DMS114 treated with DMSO at 0.1 percent for 48 hours (cell line): ENCODE measurements around the gene MARVELD1.

Experiments
- DNase-seq: peaks from one replicate; lab custom pipeline; 2025; ENCODE audit not compliant: unreplicated experiment; lab: John Stamatoyannopoulos, UW

Gene MARVELD1

DNA sequence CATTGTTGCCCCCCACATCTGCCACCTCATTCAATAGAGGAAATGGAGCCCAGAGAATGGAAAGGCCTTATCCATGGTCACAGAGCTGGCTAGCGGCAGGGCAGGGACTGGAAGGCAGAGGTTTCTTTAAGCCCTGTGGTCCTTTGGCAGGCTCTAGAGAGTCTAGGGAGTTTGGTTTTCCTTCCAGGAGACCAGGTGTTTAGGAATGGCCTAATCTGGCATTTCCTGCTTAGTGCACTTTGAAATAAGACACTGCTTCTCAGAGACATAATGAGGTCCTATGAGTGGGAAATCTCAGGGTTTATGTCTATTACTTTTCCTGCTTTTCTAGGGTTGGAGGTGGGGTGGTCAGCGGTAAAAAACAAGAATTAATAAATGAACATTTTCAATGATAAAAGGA, 6.1 kb downstream of the MARVELD1 start:
- DNase-seq = no peak

DNA sequence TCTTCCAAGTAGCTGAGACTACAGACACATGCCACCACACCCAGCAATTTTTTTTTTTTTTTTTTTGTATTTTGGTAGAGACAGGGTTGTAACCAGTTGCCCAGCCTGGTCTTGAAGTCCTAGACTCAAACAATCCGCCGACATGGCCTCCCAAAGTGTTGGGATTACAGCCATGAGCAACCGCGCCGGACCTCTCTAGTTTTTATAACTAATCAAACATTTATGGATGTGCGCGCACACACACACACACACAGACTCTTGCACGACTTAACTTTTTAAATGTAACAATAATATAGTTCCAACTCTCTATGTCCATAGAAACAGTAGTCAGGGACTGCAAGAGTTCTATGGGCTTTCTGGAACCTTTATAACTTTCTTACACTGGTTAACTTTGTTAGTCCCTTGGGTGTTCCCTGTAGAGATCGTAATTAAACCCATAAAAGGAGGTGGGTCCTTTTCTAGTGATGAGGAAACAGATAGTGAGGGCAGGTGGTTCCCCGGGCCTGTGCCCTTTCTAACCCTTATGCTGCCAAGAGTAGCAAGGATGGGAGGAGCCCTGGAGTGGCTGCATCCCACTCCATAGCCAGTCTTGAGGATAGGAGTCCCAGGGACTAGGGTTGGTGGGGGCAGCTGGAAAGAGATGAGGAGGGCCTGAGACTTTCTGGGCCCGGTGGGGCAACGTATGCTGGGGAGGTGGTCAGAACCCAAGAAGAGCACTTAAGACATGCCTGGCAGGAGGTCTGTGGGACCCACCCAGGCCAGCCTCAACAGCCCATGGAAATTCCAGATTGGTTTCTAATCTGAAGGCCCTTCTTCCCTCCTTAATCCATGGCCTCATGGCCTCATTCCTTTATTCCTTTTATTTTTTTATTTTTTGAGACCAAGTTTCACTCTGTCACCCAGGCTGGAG, 8.6 kb downstream of the MARVELD1 start:
- DNase-seq = no peak

GRCh38 chr10:97723001-97723400, 9.5 kb downstream of the MARVELD1 start:
- DNase-seq = no peak

DNA sequence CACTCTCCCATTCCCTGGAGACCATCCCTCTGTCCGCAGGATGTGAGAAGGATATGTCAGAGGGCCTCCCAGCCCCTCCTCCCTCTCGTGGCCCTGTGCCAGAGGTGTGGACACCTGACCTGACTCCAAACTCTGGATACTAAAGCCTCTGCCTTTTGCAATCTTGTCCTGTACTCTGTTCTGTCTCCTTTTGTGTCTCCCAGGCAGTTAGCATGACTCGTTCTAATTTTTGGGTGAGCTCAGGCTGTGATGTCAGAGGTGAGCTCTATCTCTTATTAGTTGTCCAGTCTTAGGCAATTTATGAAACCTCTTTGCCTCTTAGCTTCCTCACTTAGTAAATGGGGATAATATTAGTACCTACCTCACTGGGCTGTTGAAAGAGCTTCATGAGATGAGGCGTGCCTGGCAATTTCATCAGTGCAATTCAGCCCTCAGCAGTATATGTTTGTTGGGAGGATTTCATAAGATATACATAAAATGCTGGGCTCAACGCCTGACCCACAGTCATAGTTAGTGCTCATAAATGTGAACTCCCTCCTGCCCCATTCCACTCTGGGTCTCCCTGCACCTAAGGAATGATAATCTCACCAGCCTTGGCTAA, 10.9 kb downstream of the MARVELD1 start:
- DNase-seq = no peak

DNA sequence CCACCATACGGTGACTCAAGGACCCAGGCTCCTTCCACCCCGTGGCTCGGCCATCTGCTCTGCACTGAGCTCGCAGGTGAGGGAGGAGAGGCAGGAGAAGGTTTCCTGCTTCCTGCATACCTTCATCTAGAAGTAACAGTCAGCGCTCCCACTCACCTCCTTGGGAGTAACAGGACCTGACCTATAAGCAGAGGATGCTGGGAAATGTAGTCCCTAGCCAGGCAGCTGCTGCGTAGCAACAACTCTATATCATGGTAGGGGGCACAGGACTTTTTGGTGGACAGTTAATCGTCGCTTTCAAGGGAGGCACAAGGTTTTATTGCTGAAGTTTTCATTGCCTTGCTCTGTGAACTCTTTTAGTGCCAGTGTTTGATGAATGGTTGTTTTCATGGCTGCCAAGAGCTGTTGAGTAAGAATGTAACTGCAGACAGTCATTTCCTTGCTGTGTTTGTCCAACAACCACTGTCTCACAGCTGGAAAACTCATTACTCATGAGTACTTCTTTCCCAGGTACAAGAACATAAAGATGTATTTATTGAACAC, 13.2 kb downstream of the MARVELD1 start:
- no peak for DNase-seq

DNA sequence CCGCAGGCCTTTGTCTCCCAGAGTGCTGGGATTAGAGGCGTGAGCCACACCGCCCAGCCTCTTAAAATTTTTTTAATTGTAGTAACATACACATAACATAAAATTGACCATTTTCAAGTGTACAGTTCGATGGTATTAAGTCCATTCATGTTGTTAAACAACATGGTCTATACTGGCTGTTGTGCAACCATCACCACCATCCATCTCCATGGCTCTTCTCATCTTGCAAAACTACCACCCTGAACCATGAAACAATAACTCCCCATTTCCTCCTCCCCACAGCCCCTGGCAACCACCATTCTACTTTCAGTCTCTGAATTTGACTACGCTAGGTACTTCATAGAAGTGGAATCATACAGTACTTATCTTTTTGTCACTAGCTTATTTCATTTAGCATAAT, 15.5 kb downstream of the MARVELD1 start:
- DNase-seq = no peak

- peak; percentile 79 for DNase-seq
These were observed 18.0 kb downstream of the MARVELD1 start for GRCh38 chr10:97731346-97732051.

DNA sequence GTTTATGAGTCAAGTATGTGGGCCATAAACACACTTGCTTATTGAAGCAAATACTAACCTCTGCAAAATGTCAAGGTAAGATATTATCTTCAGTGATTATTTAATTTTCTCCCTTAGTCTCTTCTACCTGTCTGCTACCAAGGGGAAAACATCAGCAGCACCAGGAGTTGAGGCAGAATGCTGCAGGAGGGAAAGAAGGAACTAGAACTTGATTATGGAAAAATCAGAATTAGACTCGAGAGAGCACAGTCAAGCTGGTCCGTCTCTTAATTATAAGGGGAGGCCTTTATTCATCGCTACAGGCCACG, 18.5 kb downstream of the MARVELD1 start:
- no peak for DNase-seq

DNA sequence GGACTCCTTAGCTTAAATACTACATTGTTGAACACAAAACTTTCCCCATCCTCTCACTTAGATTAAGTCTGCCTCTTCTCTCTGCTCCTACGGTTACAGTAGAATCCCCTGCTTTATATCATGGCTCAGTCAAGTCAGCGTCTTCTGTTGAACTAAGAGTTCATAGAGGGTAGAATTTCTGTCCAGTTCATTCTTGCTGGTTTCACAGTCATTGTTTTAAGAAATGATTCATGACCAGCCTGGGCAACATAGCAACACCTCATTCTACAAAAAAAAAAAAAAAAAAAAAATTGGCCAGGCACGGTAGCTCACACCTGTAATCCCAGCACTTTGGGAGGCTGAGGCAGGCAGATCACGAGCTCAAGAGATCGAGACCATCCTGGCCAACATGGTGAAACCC, 19.7 kb downstream of the MARVELD1 start:
- no peak for DNase-seq

DNA sequence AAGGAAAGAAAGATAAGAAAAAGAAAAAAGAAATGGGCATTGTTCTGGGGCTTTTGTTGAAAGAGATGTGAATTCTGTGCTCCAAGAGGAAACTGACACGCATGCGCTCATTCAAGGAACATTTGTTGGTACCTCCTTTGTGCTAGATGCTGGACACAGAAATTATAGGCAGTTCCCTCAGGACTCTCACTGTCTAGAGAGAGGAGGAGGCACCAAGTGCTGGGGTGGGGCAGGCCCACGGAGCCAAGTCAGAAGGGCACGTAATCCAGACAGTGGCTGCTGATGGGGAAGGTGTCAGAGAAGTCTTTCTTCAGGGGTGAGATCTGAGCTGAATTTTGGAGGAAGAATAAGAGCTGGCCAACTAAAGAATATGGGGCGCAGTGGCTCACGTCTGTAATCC, 20.5 kb downstream of the MARVELD1 start:
- DNase-seq = no peak

- DNase-seq = no peak
These were observed 22.9 kb downstream of the MARVELD1 start for GRCh38 chr10:97736403-97736901.

DNA sequence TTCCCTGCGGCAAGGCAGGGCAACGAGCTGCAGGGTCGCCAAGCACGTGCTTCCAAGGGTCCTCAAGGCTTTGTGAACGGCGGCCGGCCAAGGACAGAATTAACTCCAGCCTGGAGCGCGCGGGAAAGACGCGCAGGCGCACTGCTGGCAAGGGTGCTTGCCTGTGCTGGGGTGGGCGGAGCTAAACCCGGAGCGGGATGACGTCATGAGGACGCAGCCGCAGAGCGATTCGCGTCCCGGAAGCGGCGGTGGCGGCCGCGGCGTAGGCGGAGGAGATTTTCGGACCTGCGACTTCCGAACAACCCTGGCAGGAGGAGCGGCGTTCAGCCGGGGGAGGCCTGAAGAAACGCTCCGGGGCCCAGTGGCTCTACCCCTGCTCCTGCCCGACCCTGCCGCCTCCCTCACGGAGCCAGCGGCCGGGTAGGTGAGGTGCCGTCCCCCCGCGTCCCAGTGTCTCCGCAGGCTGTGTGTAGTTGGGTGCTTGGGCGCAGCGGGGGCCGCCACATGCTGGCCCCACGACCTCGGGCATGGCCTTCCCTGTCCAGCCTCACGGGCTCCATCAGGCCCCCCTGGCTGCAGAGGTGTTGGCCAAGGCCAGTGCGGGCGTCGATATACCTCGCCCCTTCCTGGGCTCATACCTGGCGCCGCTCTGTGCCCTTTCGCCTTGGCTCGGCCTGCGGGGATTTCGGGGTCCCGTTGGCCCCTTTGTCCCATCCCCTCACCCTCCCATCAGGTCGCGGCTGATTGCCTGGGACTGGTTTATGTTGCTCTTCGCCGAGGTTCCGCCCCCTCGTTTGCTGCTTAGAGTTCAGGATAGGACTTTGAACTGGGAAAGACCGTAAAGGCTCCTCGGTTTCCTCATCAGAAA, 23.6 kb downstream of the MARVELD1 start, which contains the start of gene ZFYVE27:
TSS of gene ZFYVE27 (plus strand) at position 227 of the 868 bp plus-strand sequence. CDS start 1,350 bp downstream, outside the sequence.
- DNase-seq = peak; percentile 89

DNA sequence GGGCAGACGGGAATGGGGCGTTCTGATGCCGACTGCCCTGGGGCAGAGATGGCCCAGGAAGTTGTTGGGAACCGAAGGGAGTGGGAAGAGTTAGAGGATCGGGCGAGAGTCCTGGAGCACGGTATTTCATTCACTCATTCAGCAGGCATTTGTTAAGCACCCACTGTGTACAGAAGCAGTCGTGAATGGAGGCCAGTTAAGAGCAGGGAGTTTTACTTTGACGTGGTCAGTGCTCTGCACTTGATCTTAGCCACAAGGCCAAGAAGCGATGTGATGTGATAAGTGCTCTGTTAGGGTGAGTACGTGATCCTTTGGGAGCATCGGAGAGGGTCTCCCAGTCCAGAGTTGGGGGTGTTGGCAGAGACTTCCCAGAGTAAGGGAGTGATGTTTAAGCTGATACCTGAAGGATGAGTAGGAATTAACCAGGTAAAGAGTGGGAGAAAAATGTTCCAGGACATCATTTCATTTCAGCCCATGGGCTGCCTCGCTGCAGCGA, 24.3 kb downstream of the MARVELD1 start:
- DNase-seq = no peak

DNA sequence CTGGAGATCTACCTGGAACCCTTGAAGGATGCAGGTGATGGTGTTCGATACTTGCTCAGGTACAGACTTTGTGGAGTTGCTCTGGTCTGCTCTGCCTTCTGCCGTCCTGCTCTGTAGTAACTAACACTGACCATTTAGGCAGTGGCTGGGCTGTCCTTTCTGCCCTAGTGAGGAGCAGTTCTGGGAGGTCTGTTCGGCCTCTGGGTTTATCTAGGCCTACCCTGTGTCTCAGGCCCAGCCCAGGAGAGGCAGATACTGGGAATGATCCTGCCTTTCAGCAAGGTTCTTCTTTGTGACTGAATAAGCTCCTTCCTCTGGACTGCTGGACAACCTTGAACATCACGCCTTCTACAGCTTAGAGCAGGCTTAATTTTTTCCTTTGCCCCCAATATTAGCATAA, 25.1 kb downstream of the MARVELD1 start:
- DNase-seq = no peak

GRCh38 chr10:97740613-97741012, 27.1 kb downstream of the MARVELD1 start:
- DNase-seq = no peak

DNA sequence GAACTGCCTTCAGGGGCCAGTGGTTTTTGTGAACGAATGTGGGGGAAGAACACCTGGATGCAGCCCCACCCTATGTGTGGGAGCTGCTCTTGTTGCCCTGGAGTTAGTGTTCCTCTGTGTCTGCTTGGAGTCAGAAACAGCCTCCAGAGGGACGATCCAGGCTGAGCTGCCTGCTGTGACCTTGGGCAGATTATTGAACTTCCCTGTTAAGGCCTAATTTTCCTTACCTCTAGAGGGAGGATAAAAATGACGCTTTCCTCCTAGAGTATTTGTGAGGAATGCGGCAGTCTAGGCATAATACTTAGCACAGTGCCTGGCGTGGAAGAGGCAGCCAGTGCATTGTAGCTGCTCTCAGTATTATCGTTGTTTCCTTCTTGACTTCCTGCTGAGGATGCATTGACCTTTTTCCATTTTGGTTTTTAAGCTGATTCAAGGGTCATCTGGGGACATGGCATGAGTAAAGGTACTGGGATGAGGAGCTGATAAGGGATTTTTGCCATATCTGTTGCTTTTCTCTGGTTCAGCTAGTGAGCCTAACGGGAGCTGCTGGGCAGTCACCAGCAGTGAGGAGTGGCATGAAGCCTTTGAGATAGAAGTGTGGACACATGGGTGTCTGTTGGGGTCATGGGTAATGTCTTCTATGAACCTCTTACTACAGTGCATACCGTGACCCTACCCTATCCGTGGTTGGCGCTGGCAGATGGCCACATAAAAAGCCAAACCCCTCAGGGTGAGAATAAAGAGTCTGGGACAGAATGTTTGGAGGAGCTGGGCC, 29.8 kb downstream of the MARVELD1 start:
- no peak for DNase-seq

DNA sequence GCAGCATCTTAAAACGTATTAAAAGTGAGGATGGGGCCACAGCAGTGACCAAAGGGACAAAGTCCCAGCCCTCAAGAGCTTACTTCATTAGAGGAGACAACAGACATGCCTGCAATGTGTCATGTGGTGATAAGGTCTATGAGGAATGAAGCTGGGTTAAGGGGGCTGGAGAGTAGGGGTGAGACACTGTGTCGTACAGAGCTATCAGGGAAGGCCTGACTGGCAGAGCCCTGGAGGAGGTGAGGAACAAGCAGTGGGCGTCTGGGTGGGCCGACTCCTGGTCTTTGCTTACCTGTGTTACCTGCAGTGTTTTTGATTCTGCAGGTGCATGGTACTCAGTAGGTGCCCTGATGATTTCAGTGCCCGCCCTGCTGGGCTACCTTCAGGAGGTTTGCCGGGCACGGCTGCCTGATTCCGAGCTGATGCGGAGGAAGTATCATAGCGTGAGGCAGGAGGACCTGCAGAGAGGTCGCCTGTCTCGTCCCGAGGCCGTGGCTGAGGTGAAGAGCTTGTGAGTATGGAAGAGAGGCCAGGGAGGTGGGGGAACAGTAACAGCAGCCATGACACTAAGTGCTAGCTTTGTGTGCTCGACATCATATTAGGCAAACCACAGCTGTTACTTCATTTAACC, 31.0 kb downstream of the MARVELD1 start:
- no peak for DNase-seq

GRCh38 chr10:97747573-97747972, 34.0 kb downstream of the MARVELD1 start:
- DNase-seq = no peak

DNA sequence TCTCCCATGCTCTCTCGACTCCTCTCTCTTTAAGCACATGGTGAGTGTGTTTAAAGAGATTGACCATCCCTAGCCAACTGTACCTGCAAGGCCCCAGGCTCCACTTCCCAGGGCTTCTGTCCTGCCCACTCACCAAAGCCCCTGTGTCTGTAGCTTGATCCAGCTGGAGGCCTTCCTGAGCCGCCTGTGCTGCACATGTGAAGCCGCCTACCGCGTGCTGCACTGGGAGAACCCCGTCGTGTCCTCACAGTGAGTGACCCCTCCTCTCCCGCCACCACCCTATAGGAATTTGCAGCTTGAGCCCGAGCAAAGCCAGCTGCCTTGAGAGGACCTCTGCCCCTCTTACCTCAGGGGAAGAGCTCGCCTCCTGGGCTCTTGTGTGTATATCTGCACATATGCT, 34.6 kb downstream of the MARVELD1 start:
- DNase-seq = no peak
